Adipocyte (in vitro differentiated cells): ENCODE measurements around the gene FAM53A.

ENCODE experiments used
- DNase-seq: peaks from one replicate; pipeline ENCODE4 v3.0.0-alpha.2; 2015; ENCODE audit warnings: low read depth
- H3K27me3 ChIP-seq: replicated peaks from 2 replicates; pipeline ENCODE4 v1.7.0; 2013; ENCODE audit warnings: mild to moderate bottlenecking, low read length, moderate library complexity; ENCODE audit not compliant: control insufficient read depth, insufficient read depth
- H3K36me3 ChIP-seq: 2 replicates; pipeline ENCODE4 v1.7.0; 2013; ENCODE audit warnings: low read length, mild to moderate bottlenecking, moderate library complexity; ENCODE audit not compliant: control insufficient read depth, insufficient read depth, severe bottlenecking
- H3K4me1 ChIP-seq: 2 replicates; pipeline ENCODE4 v1.7.0; 2013; ENCODE audit warnings: mild to moderate bottlenecking, low read length, moderate library complexity; ENCODE audit not compliant: control insufficient read depth, insufficient read depth
- H3K4me3 ChIP-seq: 2 replicates; pipeline ENCODE4 v1.7.0; 2013; ENCODE audit warnings: mild to moderate bottlenecking, low read length, moderate library complexity
- H3K9ac ChIP-seq: 2 replicates; pipeline ENCODE4 v1.7.0; 2013; ENCODE audit warnings: mild to moderate bottlenecking, low read length, moderate library complexity
- H3K9me3 ChIP-seq: 2 replicates; pipeline ENCODE4 v1.7.0; 2013; ENCODE audit warnings: mild to moderate bottlenecking, low read length, moderate library complexity; ENCODE audit not compliant: control insufficient read depth

FAM53A gene

DNA sequence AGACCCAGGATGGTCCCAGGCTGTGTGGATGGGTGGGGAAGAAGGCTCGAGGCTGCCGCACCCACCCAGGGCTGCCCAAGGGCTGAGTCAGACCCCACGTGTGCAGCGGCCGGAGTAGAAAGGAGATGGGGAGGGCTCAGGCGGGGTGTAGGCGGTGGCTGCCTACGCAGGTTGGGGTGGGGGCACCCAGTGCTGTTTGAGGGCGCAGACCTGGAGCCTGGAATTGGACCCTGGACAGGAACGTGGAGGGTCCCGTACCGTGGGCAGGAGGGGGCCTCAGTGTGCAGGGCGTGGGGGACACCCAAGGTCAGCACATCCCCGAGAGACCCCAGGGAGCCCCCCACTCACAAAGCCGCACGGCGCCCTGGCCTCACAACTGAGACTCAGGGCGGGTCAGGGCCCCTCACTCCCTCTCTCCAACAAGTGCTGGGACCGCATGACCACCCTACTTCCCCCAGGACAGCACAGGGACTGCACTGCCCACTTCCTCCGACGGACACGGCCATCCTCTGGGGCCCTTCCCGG, 79.9 kb downstream of the FAM53A start:
- Histone ChIP-seq H3K9me3 (no peaks in the 10 kb centered on the region), H3K27me3 (peaks cover 37% of the 10 kb centered on the region), H3K4me1 (peaks cover 3% of the 10 kb centered on the region), H3K9ac (no peak overlapping the region), H3K4me3 (no peak overlapping the region), H3K36me3 (no peaks in the 10 kb centered on the region)
- DNase-seq, result peak; percentile 27

DNA sequence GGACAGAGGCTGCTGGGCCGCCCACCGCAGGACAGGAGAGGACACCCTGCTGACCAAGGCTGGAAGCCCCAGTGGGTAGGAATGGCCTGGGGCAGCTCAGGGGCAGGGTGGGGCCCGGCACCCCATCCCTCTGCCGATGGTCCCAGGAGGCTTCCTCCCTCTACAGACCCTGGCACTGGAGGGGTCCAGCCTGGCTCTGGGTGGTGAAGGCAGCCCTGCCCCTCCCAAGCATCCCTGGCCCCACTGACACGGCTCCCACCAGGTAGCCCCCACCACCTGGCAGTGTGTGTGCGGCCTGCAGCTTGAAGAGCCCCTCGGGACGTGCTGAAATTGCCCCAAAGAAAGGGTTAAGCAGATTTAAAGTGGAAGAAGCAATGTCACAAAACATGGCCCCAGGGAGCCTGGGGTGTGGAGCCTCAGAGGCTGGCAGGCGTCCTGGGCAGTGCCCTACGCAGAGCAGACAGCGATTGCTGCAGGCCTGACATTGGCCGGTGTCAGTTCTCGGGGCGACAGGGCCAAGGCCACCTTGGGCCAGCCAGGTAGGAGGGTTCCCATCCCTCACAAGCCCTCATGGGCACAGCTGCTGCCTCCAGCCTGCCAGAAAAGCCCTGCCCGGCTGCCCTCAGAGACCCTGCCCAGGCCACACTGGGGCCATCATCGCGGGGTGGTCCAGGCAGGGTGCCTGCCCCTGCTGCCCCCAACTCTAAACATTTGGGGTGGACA, 80.5 kb downstream of the FAM53A start:
- no peaks in the 10 kb centered on the region for H3K36me3 ChIP-seq
- H3K9ac ChIP-seq, result no peak overlapping the region
- peaks cover 3% of the 10 kb centered on the region for H3K4me1 ChIP-seq
- DNase-seq, result no peak
- peaks cover 37% of the 10 kb centered on the region for H3K27me3 ChIP-seq
- H3K9me3 ChIP-seq, result no peaks in the 10 kb centered on the region
- no peak overlapping the region for H3K4me3 ChIP-seq

DNA sequence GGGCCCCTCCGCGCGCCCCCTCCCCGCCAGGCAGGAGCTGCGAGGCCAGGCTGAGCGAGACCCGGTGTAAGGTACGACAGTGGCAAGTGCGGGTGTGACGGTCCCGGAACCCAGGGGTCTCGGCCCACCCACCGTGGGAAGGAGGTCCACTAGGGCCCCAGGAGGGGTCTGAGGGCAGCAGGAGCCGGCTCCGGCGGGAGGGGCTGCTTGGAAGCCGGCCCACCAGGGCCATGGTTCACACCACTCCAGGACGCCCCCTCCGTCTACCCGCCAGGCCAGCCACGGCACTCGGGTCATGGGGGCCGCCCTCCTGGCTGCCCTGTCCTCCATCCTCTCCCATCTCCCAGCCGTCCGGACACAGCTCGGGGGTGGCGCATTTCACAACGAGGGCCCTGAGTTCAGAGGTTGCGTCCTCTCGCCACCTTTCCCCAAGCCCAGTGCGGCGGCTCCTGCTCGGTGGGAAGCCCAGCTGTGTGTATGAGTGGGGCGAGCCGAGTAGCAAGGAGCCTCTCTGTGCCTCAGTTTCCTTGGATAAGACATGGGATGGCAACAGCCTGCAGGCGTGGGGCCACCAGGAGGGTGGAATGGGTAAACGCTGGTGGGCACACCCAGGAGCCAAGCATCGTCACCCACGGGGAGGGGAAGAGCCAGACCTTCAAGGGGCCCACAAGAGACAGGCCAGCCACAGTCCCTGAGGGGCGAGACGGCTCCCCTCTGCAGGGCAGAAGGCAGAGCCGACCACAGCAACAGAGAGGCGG, 81.3 kb downstream of the FAM53A start:
- H3K9me3 ChIP-seq, result no peaks in the 10 kb centered on the region
- H3K36me3 ChIP-seq, result no peaks in the 10 kb centered on the region
- peaks cover 3% of the 10 kb centered on the region for H3K4me1 ChIP-seq
- no peak for DNase-seq
- no peak overlapping the region for H3K9ac ChIP-seq
- no peak overlapping the region for H3K4me3 ChIP-seq
- peaks cover 37% of the 10 kb centered on the region for H3K27me3 ChIP-seq

DNA sequence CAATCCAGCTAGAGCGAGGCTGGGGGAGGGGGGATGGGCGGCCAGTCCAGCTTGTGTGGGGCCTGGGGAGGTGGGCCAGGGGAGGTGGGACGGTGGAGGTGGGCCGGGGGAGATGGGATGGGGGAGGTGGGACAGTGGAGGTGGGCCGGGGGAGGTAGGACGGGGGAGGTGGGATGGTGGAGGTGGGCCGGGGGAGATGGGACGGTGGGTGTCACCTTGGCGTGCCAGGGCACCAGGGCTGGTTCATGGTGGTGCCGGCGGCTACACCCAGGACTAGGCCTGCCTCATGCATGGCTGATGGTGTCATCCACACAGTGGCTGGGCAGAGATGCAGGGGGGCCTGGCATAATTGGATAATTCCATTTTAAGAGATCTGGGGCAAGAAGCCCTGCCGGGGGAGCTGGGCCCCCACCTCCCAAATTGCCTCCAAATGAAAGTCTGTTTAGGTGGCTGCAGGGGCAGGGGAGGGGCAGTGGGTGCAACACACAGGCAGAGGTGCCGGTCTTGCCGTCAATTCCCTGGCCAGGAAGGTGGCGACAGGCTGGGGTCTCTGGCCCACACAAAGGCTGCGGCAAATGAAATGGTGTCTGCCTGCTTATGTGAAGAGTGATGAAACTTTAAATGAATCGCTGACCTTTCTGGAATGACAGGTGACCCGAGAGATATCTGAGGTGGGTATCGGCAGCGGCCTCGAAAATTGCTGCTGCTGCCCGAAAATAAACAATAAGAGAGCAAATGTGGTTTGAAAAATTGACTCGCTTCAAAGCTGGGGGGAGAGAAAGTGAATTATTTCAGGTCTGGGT, 82.1 kb downstream of the FAM53A start:
- DNase-seq, result no peak

DNA sequence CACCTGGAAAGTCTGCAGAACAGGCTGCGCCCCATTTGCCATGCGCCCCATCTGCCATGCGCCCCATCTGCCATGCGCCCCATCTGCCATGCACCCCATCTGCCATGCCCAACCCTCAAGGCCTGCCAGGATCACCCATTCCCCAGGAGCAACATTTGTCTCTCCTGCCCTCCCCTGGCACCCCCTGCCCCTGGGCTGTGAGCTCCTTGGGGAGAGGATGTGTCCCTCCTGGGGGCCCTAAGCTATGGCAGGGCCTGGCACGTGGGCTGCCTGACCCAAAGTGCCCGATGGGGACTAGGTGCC, 82.6 kb downstream of the FAM53A start:
- no peaks in the 10 kb centered on the region for H3K9me3 ChIP-seq
- H3K27me3 ChIP-seq, result peaks cover 33% of the 10 kb centered on the region
- no peak overlapping the region for H3K4me3 ChIP-seq
- DNase-seq, result no peak
- peaks cover 3% of the 10 kb centered on the region for H3K4me1 ChIP-seq
- H3K36me3 ChIP-seq, result no peaks in the 10 kb centered on the region
- H3K9ac ChIP-seq, result no peak overlapping the region

More for the DNA sequence above, 82.1 kb downstream of the FAM53A start:
- no peak overlapping the region for H3K9ac ChIP-seq
- no peaks in the 10 kb centered on the region for H3K36me3 ChIP-seq
- no peaks in the 10 kb centered on the region for H3K9me3 ChIP-seq
- peaks cover 3% of the 10 kb centered on the region for H3K4me1 ChIP-seq
- H3K27me3 ChIP-seq, result peaks cover 37% of the 10 kb centered on the region
- no peak overlapping the region for H3K4me3 ChIP-seq

DNA sequence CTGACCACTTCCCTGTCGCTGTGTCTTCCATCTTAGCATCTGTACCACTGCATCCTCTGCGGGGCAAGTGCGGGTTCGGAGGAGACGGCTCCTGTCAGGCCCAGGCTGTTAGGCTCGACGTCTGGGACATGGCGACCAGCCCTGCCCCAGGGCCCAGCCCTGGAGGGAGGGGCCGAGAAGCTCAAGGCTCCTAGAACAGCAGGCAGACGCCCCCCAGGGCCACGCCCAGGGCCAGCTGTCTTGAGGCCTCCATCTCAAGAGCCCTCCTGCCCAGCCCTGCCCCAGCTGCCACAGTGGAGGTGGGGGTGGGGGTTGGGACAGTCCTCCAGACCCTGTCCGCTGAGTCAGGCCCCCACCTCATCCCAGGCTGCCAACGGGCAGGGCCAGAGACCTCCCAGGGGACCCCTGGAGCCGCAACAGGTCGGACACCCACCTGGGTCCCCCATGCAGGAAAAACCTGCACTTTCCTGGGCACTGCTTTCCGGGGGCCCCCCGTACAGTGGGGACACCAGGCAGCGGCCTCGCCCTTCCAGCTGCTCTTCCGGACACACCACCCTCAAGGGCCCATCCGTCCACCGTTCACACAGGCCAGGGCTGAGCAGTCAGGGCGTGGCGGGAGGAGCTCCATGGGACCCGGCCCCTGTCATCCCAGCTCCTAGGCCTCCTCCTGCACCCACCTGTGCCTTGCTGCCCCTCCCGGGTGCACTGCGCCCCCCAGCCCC, 83.1 kb downstream of the FAM53A start:
- Histone ChIP-seq H3K4me1 (peaks cover 3% of the 10 kb centered on the region), H3K36me3 (no peaks in the 10 kb centered on the region), H3K4me3 (no peak overlapping the region), H3K9ac (no peak overlapping the region), H3K27me3 (peaks cover 32% of the 10 kb centered on the region), H3K9me3 (no peaks in the 10 kb centered on the region)
- DNase-seq, result no peak

DNA sequence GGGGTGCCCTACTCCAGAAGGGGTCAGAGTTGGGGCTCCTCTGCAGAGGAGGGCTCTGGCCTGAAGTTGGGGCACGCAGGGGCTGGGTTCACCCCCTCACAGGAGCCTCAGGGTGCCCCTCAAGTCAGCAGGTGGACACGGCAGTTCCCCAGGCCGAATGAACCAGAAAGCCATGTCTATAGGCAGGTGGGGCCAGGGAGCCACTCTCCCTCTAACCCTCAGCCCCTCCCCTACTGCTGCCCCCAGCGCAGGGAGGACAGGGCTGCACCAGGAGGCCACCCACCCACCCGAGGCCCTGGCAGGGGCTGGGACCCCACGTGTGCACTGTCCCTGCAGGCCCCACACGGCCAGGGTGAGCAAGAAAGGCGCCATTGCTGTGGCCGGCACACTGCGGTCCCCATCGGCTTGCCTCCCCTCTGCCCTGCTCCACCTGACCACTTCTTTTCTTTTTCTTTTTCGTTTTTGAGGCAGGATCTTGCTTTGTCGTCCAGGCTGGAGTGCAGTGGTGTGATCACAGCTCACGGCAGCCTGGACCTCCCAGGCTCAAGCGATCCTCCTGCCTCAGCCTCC, 83.8 kb downstream of the FAM53A start:
- H3K4me3 ChIP-seq, result no peak overlapping the region
- H3K9ac ChIP-seq, result no peak overlapping the region
- H3K4me1 ChIP-seq, result peaks cover 3% of the 10 kb centered on the region
- no peak for DNase-seq
- no peaks in the 10 kb centered on the region for H3K9me3 ChIP-seq
- no peaks in the 10 kb centered on the region for H3K36me3 ChIP-seq
- peaks cover 30% of the 10 kb centered on the region for H3K27me3 ChIP-seq

DNA sequence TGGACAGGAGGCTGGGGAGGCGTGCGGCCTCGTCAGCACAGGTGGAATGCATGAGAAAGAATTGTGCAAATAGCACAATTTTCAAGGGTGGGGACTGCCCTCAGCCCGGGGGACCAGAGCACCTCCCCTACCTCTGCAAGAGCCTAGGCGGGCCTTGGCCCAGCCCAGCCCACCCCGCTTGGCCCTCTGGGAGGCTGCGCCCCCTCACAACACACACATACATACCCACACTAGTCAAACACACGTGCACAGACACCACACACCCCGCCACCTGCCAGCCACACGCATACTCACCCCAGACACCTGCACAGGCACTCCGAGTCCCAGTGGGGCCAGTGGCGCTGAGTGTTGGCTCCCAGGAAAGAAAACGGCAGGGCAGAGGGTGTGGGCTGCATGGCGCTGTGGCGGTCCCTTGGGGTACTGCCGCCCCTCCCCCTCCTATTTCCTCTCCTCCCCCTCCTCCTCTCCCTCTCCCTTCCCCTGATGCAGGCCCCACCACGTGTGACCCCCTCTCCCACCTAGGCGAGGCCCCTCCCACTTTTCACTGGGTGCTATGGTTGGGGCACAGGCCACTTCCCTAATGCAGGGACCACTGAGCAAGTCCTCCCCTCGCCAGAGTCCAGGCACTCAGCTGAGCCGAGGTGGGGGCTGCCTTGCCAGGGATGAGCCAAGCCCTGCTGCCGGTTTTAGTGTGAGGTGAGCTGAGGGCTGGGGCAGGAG, 84.5 kb downstream of the FAM53A start:
- Histone ChIP-seq H3K4me3 (no peak overlapping the region), H3K36me3 (no peaks in the 10 kb centered on the region), H3K9ac (no peak overlapping the region), H3K9me3 (no peaks in the 10 kb centered on the region), H3K27me3 (peaks cover 28% of the 10 kb centered on the region), H3K4me1 (peaks cover 3% of the 10 kb centered on the region)
- DNase-seq, result no peak

DNA sequence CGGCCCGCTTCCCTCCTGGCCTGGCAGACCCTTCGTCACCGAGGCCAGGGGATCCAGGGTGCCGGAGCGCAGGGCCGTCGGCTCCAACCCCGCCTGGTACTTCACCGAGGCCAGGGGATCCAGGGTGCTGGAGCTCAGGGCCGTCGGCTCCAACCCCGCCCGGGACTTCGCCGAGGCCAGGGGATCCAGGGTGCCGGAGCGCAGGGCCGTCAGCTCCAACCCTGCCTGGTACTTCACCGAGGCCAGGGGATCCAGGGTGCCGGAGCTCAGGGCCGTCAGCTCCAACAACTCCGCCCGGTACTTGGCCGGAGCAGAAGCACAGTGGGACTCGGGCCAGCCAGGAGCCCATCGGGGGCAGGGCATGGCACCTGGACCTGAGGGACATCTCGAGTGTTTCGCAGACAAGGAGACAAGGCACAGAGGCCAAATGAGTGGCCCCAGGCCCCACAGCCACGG, 85.1 kb downstream of the FAM53A start:
- peaks cover 29% of the 10 kb centered on the region for H3K27me3 ChIP-seq
- no peaks in the 10 kb centered on the region for H3K36me3 ChIP-seq
- no peak overlapping the region for H3K9ac ChIP-seq
- no peak overlapping the region for H3K4me3 ChIP-seq
- no peak for DNase-seq
- no peaks in the 10 kb centered on the region for H3K4me1 ChIP-seq
- no peaks in the 10 kb centered on the region for H3K9me3 ChIP-seq
